ENCODE results near the gene CLEC4M.
"Not testable (repeated sequence)": the region's sequence is repeated elsewhere in the genome, so short reads cannot be mapped to it uniquely, and the experiment has no call there.

The CLEC4M gene

GRCh38 chr19:7788933-7789323 is 25.9 kb downstream of the CLEC4M start:
- no peak for TF ChIP-seq CTCF (IDR thresholded peaks at IDR 0.05)
- H3K4me1 ChIP-seq (ENCODE audit: control insufficient read depth in 1 of 2, insufficient read depth in 1 of 2, low read depth in 1 of 2, low read length in 1 of 2), result peaks cover 0 to 9% of the 10 kb centered on the region in 2 experiments
- H3K27me3 ChIP-seq, result peaks cover 47% of the 10 kb centered on the region
- no peak overlapping the region for H3K27ac ChIP-seq
- no peaks in the 10 kb centered on the region for H3K36me3 ChIP-seq
- no peak overlapping the region for H3K4me3 ChIP-seq (ENCODE audit: low read depth in 1 of 2, low read length in 1 of 2)
- no peaks in the 10 kb centered on the region for H3K9me3 ChIP-seq

- Histone ChIP-seq H3K9me3 (no peaks in the 10 kb centered on the region), H3K27ac (no peak overlapping the region), H3K27me3 (peaks cover 47% of the 10 kb centered on the region), H3K4me1 (ENCODE audit: control insufficient read depth in 1 of 2, insufficient read depth in 1 of 2, low read depth in 1 of 2, low read length in 1 of 2) (peaks cover 0 to 9% of the 10 kb centered on the region in 2 experiments), H3K36me3 (no peaks in the 10 kb centered on the region), H3K4me3 (ENCODE audit: low read depth in 1 of 2, low read length in 1 of 2) (no peak overlapping the region)
- no peak for TF ChIP-seq CTCF (IDR thresholded peaks at IDR 0.05)
Observed at GRCh38 chr19:7789447-7789846, 26.4 kb downstream of the CLEC4M start.

- Histone ChIP-seq H3K4me1 (ENCODE audit: control insufficient read depth in 1 of 2, insufficient read depth in 1 of 2, low read depth in 1 of 2, low read length in 1 of 2) (peaks cover 0 to 9% of the 10 kb centered on the region in 2 experiments), H3K36me3 (no peaks in the 10 kb centered on the region), H3K27me3 (peaks cover 47% of the 10 kb centered on the region), H3K9me3 (no peaks in the 10 kb centered on the region), H3K4me3 (ENCODE audit: low read depth in 1 of 2, low read length in 1 of 2) (no peak overlapping the region), H3K27ac (no peak overlapping the region)
- no peak for TF ChIP-seq CTCF (IDR thresholded peaks at IDR 0.05)
Observed at GRCh38 chr19:7790416-7790815, 27.4 kb downstream of the CLEC4M start.

GRCh38 chr19:7792281-7792680 is 29.2 kb downstream of the CLEC4M start:
- Histone ChIP-seq H3K4me3 (ENCODE audit: low read depth in 1 of 2, low read length in 1 of 2) (no peak overlapping the region), H3K27me3 (peaks cover 35% of the 10 kb centered on the region), H3K27ac (no peak overlapping the region), H3K9me3 (no peaks in the 10 kb centered on the region), H3K4me1 (ENCODE audit: control insufficient read depth in 1 of 2, insufficient read depth in 1 of 2, low read depth in 1 of 2, low read length in 1 of 2) (peaks cover 0 to 9% of the 10 kb centered on the region in 2 experiments), H3K36me3 (no peaks in the 10 kb centered on the region)
- no peak for TF ChIP-seq CTCF (IDR thresholded peaks at IDR 0.05)

- H3K9me3 ChIP-seq; H3K4me1 ChIP-seq (ENCODE audit: control insufficient read depth in 1 of 2, insufficient read depth in 1 of 2, low read depth in 1 of 2, low read length in 1 of 2); H3K27ac ChIP-seq; H3K36me3 ChIP-seq; H3K4me3 ChIP-seq (ENCODE audit: low read depth in 1 of 2, low read length in 1 of 2): not testable (repeated sequence)
- H3K27me3 ChIP-seq, result peaks cover 31% of the 10 kb centered on the region
Observed at GRCh38 chr19:7792701-7793100, 29.7 kb downstream of the CLEC4M start.

GRCh38 chr19:7793493-7793892 is 30.4 kb downstream of the CLEC4M start:
- Histone ChIP-seq H3K4me3 (ENCODE audit: low read depth in 1 of 2, low read length in 1 of 2) (no peak overlapping the region), H3K27ac (no peak overlapping the region), H3K36me3 (no peaks in the 10 kb centered on the region), H3K27me3 (peaks cover 23% of the 10 kb centered on the region), H3K9me3 (no peaks in the 10 kb centered on the region), H3K4me1 (ENCODE audit: control insufficient read depth in 1 of 2, insufficient read depth in 1 of 2, low read depth in 1 of 2, low read length in 1 of 2) (peaks cover 0 to 9% of the 10 kb centered on the region in 2 experiments)
- no peak for TF ChIP-seq CTCF (IDR thresholded peaks at IDR 0.05)

Measured in neutrophil (primary cell).